CD4-positive, alpha-beta T cell treated with Interleukin-17A for 1 hour (primary cell): ENCODE measurements around the gene CHMP1B.

ENCODE experiments used
- DNase-seq: peaks from one replicate; pipeline ENCODE4 v3.0.0-alpha.2; 2020

The CHMP1B gene

DNA sequence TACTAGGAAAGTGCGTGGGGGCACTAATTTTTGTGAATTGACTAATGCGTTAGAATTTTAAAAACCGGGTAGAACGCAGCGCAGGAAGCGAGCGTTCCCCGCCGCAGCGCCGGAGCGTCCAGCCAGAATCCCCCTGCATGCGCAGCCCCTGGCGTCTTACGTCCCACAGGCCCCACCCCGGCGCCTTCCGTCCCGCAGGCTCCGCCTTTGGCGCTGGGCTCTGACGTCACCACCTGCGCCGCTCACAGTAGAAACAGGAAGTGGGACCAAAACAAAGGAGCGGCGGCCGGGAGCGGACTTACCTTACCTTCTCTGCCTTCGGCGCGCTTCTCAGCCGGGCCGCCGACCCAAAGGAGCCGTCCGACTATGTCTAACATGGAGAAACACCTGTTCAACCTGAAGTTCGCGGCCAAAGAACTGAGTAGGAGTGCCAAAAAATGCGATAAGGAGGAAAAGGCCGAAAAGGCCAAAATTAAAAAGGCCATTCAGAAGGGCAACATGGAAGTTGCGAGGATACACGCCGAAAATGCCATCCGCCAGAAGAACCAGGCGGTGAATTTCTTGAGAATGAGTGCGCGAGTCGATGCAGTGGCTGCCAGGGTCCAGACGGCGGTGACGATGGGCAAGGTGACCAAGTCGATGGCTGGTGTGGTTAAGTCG is at the start of gene CHMP1B:
TSS of gene CHMP1B (plus strand) at position 268 of the 660 bp plus-strand sequence. CDS start at position 367, 99 bp downstream.
- peak; percentile 96 for DNase-seq

DNA sequence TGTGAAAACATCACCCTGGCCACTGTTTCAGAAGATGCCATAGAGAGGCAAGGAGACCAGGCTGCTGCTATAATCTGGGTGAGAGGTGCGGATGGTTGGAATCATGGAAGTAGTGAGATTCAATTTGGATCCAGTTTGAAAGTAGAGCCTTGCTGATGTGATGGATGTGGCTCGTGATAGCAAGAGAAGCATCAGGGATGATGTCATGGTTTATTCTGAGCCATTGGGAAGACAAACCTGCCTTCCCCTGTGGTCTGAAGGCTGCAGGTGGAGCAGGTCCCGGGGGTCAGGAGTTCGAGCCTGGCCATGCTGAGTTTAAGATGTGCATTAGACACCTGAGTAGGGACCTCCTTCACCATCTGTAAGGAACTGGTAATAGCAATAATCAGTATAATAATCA is 49.6 kb upstream of the CHMP1B start:
- no peak for DNase-seq

DNA sequence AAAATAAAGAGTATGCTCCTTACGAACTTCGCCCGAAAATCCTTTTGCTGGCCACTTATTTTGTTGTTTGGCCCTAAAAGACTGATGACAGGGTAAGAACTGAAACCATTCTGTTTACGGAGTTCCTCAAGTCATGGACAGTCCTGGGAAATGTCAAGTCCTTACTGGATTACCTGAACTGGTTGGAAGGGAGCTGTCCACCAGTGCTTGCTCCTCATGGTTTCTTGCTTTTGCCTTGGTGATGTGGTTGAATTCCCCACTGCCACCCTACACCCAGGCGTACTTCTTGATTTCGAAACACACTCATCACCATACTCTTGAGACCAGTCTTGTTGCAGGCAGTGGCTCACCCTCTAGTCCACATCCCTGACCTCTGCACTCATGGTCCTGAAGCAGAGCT is 49.1 kb upstream of the CHMP1B start:
- no peak for DNase-seq

- DNase-seq: no peak
Observed at GRCh38 chr18:11802586-11802985, 48.6 kb upstream of the CHMP1B start.

GRCh38 chr18:11807233-11807632 is 44.0 kb upstream of the CHMP1B start:
- no peak for DNase-seq

- DNase-seq: no peak
Observed at GRCh38 chr18:11808001-11808855, 43.0 kb upstream of the CHMP1B start.

DNA sequence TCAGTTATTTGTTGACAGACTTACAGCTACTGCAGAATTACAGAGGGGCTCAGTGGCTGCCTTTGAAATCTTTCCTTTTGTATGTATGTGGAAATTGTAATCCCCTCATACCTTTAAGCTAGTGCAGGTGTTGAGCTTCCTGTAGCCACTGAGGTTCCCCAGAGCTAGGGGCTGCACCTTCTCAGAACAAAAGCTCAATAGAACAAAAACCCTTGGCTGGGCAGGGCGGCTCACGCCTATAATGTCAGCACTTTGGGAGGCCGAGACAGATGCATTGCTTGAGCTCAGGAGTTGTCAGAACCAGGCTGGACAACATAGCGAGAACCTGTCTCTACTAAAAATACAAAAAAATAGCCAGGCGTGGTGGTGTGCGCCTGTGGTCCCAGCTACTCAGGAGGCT is 41.3 kb upstream of the CHMP1B start:
- no peak for DNase-seq

- no peak for DNase-seq
Observed at GRCh38 chr18:11810379-11810778, 40.8 kb upstream of the CHMP1B start.

DNA sequence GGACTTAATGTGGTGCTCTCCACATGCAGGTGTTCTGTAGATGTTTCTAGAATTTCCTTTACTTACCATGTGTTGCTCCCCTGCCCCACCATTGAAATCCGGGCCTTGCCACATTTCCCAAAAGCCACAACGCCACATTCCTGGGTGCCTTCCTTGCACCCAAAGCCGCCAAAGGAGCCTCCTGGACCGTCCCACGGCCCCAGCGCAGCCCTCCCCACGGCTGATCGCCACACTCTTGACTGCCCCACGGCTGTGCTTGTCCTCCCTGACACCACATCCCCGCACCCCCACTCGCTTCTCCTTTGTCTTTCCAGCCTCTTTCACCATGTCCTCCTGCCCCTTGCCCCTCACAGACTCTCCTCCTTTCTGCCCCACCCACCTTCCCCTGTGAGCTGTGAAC is 40.2 kb upstream of the CHMP1B start:
- no peak for DNase-seq

GRCh38 chr18:11817229-11817628 is 34.0 kb upstream of the CHMP1B start:
- no peak for DNase-seq

DNA sequence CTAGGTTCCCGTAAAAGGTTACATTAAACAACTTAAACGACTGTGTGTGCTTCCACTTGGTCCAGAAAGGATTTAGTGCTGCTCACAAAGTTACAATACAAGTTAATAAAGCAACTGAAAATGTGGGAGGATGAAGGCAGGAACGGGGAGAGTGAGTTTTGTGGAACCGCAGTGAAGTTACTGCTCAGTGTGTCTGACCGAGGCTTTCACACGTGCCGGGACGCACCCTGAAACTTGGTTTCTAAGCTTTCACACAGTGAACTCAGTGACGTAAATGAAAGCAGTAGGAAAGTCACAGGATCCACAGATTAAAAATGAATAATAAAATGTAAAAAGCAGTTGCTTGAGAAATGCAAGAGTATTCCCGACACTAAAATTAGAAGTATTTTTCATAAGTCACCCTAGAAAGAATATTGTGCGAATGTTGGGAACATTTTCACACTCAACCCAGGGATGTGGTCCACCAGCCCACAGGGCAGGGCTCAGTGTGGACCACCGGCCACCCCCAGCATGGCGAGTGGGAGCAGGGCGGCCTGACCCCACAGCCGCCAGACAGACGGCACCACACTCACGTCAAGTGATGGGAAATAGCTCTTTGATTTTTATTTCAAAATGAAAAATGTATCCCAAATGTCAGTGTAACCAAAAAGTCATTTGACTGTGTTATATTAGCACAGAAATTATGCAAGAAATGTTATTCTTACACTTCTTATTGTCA is 32.6 kb upstream of the CHMP1B start:
- DNase-seq: peak; percentile 19

- DNase-seq: no peak
Observed at GRCh38 chr18:11819938-11820337, 31.3 kb upstream of the CHMP1B start.

GRCh38 chr18:11820697-11821096 is 30.5 kb upstream of the CHMP1B start:
- no peak for DNase-seq

- DNase-seq: no peak
Observed at GRCh38 chr18:11821208-11821607, 30.0 kb upstream of the CHMP1B start.

DNA sequence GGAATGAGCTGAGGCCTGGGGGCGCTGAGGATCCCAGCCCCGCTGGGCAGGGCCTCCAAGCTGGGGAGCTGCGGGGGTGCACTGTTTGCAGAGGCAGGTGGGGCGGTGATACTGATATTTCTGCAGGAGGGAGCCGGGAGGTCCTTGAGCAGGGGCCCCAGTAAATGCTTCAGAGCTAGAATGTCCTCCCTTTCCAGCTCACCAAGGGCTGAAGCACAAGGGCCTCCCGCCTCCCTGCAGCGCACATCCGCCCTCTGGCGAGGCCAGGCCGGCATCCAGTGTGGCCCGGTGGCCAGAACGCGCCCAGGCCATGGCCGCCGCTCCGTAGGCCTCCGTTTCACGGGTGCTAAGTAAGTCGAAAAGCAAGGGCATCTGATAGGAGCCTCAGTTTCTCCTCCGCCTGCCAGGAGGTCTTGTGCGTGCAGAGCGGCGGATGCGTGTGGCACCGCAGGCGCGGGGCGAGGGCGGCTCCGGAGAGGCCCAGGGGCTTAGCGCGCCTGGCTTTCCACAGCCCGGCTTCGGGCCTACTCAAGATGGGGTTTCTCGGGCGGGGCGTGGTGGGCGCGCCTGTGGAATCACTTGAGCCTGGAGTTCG is 29.5 kb upstream of the CHMP1B start:
- no peak for DNase-seq

DNA sequence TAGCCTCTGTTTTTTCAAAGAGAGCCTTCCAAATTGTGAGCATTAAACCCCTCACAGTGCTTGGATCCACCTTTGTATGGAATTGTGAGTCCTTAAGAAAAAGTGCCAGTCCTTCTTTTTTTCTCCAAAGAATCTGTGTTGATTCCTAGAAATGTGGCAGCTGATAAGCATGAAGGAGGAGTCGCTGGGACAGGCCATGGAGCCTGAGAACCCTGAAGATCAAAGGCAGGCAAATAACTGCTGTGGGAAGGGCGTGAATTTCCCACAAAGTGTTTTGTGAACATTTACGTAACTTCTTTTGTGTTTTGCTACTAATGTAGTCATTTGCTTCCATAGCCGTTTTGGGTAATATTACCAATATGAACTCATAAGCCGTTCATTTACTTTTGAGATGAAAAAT is 27.7 kb upstream of the CHMP1B start:
- no peak for DNase-seq

- DNase-seq: no peak
Observed at GRCh38 chr18:11826836-11827235, 24.4 kb upstream of the CHMP1B start.

GRCh38 chr18:11828786-11829432 is 22.3 kb upstream of the CHMP1B start:
- no peak for DNase-seq

GRCh38 chr18:11830585-11830984 is 20.6 kb upstream of the CHMP1B start:
- no peak for DNase-seq

DNA sequence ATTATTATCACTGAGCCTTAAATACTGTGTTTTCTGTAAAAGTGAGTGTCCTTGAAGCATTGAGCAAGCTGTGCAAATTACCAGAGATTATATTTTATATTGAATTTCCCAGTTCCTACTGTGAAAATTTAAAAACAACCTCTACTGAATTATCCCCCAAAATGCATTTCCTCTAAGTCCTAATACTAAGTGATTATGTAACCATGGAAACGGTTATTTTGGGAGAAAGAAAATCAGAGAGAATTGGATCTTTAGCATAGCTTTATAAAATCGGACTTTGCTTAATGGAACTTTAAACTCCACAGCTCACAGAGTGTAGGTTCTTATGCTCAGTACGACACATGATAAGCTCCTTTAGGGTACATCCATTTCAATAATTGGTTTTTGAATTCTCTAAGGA is 19.3 kb upstream of the CHMP1B start:
- DNase-seq: no peak

DNA sequence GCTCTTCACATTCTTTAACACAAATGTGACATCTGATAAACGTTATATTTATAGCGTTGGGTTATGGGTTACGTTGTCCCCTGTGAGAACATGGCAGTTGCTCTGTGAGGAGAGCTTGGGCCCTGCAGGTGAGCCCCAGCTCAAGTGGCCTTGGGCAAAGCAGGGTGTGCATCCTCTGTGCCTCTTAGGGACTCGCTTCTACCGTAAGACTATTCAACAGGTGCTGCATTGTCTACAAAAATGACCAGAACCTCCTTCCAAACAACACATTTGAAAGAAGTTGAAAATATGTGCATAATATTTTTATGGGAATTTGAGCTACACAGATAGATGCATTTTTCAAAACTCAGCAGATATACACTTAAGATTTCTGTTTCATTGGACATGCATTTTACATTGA is 16.4 kb upstream of the CHMP1B start:
- DNase-seq: no peak

DNA sequence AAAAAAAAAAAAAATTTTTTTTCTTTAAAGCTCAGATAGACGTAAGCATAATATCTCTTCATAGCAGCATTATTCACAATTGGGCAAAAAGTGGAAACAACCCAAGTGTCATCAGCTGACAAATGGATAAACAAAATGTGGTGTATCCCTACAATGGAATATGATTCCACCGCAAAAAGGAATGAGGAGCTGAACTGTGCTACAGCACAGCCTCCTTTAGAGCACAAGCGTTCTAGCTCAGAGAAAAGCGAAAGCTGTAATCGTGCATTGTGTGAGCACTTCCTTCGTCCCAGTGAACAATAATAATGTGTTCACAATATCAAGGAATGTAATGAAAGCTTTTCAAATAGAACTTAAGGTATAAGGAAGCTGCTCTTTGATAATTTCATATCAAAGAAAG is 11.7 kb upstream of the CHMP1B start:
- DNase-seq: no peak

DNA sequence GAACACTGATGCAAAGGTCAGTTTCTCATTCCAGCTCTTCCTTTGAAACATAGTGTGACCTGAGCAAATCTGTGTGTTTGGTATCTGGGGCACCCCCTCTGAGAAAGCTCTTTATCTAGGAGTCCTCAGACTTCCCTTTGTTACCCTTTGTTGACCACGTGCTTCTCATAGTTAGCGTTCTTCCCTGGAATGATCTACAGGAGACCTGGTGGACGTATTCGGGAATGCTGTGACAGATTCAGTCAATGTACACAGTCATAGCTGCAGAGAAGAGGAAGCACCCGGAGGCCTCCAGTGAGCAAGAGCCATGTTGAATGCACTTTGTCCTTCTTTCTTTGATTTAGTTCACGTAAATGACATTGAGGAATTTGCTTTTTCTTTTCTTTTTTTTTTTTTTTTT is 10.7 kb upstream of the CHMP1B start:
- no peak for DNase-seq
